T47D (cell line): Measurements from ENCODE around the gene ETV6.
A peak's percentile ranks its signal among the peaks of the same experiment; 100 is the strongest.

ENCODE experiments used
- DNase-seq, 2 experiments: peaks; one replicate each; pipeline versions ENCODE4 v3.0.0 to v3.0.0-alpha.2; 2011 to 2012; ENCODE audit warnings: low read depth in 1 of 2, low spot score in 1 of 2
- JUND ChIP-seq: IDR thresholded peaks from 2 replicates; pipeline ENCODE4 v1.6.1; 2012; ENCODE audit warnings: low read depth
- in situ Hi-C: cut with HindIII; loops from 2 replicates; pipeline ENCODE4 v1.10.0; 2016; ENCODE audit warnings: low sequenced_read_pairs, low pct_unique_long_range_greater_than_20kb

ETV6 gene

DNA sequence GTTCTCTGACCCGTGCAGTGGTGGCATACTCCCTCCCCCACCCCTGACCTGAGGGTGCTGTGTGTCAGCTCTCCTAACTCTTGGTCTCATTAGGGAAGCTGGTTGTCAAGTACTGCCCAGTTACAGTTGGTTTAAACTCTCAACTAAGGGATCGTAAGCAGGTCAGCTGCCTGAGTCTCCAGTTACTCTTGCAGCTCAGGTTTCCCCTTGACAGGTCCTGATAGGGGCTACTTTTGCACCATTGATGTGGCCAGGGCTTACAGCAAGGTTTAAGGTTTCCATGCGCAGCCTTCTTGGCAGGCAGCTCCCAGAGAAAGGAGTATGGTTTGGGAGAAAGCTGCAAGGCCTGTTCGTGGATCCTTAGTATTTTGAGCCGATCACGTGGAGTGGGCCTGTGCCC, 74.5 kb downstream of the ETV6 start:
- in situ Hi-C loops, result no loop called here
- TF ChIP-seq JUND, result no peak
- DNase-seq, result no peak

DNA sequence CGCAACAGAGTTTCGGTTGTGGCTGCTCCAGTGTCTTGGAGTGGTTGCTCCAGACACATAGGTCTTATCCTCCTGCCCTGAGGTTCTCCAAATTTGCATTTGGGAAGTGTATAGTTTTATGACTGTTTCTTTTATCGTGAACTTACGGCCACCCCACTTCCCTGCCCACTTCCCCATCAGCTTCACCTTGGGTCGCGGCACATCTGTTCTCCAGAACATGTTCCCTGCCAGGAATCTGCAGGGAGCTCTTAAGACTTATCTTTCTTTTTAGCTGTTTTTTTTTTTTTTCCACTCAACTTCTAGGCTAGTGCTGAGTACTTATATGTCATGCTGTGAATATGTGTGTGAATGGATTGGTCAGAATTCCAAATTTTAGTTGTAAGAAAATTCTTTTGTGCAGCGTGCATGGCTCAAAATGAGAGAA, 75.4 kb downstream of the ETV6 start:
- DNase-seq, result no peak
- no peak for TF ChIP-seq JUND
- in situ Hi-C loops, result no loop called here

DNA sequence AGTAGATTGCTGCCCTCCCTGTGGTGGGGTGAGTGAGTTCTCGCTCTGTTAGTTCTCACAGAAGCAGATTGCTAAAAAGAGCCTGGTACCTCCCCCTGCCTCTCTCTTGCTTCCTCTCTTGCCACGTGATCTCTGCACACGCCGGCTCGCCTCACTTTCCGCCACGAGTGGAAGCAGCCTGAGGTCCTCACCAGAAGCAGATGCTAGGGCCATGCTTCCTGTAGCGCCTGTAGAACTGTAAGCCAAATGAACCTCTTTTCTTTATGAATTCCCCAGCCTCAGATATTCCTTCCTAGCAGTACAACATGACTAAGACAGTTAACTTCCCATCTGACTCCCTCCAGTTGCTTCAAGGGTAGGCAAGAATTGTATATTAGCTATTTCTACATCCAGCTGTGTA, 76.2 kb downstream of the ETV6 start:
- DNase-seq, result no peak
- in situ Hi-C loops, result no loop called here
- TF ChIP-seq JUND, result no peak

DNA sequence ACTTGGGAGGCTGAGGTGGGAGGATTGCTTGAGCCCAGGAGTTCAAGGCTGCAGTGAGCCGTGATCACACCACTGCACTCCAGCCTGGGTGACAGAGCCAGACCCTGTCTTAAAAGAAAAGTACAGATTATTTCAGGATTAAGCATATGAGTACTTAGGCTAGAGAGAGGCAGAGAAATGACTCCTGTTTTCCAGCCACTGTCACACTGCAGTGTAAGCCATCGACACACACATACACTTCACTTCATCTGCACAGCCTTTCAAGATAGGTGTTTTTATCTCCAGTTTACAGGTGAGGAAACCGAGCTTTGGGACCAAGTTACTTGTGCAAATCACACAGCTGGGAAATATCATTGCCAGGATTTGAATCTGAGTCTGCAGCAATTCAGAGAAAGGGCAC, 77.2 kb downstream of the ETV6 start:
- no peak for DNase-seq
- TF ChIP-seq JUND, result no peak
- in situ Hi-C loops, result no loop called here

DNA sequence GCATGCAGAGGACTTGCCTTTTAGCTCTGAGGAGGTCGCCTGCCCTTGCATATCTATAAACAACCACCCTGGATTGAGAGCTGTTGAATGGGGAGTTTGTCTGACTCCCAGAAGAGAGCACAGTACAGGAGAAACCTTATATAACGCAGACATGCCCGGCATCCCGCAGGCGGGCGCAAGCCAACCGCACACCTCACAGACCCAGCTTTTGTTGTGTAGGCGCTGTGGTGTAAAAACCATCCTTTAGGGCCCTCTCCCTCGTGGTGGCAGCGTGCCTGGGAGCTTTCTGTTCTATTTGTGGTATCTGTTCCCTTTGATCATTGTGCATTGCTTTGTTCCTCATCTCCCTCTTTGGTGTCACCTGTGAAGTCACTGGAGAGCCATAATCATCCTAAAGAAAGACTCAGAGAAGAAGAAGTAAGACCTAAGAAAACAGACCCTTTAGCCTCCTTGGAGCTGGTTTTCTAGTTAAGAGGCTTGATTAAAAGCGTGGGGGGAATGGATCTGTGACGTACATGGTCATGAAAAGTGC, 77.7 kb downstream of the ETV6 start:
- no peak for TF ChIP-seq JUND
- DNase-seq, result no peak
- in situ Hi-C loops, result no loop called here

DNA sequence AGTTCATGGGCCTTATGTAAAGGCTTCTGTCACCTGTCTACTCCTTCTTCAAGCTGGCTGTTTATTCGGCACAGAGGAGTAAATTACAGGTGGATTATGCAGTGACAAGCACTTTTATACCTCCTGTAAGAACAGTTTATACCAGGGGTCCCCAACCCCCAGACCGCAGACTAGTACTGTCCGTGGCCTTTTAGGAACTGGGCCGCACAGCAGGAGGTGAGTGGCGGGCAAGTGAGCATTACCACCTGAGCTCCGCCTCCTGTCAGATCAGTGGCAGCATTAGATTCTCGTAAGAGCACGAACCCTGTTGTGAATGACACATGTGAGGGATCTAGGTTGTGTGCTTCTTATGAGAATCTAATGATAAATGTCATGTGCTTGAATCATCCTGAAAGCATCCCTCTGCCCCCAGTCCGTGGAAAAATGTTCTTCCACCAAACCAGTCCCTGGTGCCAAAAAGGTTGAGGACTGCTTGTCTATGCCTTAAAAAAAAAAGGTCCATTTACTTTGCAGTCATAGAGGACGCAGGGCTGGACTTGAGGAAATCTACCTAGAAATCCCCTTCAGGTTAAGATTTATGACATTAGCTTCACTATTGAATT, 78.8 kb downstream of the ETV6 start:
- DNase-seq, result no peak
- in situ Hi-C loops, result no loop called here
- no peak for TF ChIP-seq JUND

DNA sequence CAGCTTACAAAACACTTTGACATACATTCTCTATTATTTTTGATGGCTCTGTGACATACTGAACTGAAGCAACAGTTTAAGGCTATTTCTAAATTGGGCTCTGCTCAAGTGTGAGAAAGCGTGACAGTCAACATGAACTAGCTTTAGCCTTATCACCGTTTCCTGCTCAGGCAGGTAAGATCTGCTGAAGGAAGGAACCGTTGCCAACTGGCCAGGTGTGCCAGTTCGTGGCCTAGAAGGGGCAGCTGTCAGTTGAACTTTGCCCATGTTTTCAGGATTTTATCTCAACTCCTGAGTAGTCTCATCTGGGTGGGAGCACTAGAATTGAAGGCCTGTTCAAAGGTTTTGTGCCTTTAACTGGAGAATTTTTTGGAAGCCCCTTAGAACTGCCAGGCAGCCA, 79.5 kb downstream of the ETV6 start:
- in situ Hi-C loops, result no loop called here
- no peak for DNase-seq
- TF ChIP-seq JUND, result no peak

DNA sequence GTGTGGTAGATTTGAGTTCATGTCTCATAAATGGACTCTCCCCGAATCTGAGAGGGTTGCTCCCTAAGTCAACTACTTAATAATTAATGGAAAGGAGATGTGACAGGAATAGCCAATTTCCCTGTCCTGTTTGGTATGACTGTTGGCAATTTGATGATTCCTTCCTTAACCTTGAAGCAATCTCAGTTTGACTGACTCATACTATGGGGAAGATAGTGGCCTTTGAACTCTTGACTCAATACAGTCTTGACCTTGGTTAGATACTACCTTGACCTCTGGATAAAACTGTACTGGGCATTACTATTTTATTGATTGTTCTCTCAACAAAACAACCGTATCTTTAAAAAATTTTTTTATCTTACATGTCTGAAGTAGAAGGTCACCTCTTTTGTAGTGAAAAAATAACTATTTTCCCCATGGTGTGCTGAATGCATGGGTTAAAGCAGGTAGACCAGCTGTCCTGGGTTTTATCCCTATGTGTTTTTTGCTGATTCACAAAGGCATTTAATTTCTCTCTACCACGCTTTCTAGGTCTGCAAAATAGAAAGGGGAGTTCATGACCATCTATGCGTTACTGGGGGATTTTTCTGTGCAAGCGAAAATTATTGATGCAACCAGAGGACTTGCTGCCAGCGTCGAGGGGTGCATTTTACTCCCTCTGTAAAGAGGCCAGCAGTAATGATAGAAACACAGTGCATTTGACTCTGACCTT, 80.1 kb downstream of the ETV6 start:
- no peak for DNase-seq
- in situ Hi-C loops, result no loop called here
- no peak for TF ChIP-seq JUND

DNA sequence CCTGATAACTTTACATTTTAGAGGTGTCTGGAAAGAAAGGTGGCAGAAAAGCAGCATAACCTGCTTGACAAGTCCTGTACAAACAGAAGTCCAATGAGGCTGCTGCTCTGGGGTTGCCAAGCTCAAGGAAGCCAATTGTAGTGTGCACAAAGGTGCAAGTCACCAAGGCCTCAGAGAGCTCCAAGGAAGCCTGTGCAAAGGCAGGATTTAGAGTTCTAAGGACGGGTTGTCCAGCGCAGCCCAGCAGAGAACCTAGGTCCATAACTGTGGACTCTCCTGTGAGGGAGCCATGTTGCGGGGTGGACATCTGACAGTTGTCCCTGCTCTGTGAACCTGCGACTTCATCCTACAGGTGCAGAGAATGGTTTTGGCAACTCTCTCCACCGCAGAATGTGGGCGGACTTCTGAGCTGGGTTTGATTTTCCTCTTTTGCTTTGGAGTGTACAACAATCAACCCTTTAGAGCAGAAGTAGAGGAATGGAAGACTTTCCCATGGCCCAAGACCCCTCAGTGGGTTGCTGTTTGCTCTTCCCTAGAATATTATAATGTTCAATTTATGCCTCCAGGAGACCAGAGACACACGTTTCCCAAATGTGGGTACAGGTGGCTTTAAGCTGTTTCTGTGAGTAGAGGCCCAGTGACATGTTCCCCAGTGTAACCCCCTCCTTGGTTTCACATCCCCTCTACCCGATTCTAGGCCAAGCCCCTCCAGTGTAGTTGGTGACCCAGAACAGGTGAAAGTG, 81.0 kb downstream of the ETV6 start:
- TF ChIP-seq JUND, result no peak

DNA sequence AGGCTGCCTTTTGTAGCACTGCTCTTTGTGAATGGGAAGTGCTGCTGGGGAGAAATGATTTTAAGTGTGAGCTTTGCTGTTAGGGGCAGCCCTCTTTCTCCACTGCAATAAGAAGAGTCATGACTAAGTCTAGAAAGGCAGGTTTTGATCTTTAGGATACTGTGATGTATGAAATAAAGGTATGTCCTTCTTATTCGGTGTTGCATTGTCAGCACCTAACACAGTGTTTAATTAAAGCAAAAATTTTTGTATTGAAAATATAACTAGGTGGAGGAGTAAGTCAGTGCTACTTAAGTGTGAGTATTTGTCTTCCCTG, 81.5 kb downstream of the ETV6 start:
- DNase-seq, result no peak

More for the DNA sequence above, 81.0 kb downstream of the ETV6 start:
- peak; percentile 3 to 84 for DNase-seq
- in situ Hi-C loops, result no loop called here

DNA sequence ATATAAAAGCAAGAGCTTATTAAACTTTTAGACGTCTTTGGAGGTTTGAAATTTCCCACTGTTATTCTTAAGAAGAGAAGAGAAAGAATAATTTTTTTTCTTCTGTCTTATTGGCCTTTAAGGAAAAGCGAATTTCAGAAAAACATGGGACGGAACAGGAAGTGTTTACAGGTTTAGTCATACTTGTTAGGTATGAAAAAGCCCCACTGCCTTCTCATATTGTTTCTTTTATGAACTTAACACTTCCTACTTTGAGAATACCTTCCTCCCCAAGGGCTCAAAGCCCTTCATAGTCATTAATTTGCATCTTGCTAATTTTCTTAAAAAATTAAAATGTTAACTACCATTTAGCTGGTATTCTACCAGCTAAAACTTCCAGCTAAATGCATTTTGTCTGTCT, 82.0 kb downstream of the ETV6 start:
- no peak for DNase-seq
- TF ChIP-seq JUND, result no peak
- in situ Hi-C loops, result no loop called here

More for the DNA sequence above, 81.5 kb downstream of the ETV6 start:
- no peak for TF ChIP-seq JUND
- in situ Hi-C loops, result no loop called here

DNA sequence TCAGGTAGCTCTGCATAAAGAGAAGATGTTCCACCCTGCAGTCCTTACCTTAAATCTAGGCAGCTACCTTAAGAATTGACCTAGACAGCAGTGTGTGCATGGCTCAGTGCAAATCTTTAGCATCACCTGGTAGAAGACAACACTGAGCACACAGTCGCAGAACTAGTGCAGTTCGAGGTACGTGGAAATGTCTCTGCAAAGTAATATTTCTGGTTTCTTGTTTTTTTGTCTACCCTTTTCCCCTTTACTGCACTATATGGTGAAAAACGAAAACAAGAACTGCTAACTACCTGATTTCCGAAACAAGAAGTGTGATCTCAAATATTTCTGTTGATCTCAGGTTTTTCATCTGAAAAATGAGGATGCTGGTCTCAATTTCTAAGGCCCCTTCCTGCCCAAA, 82.5 kb downstream of the ETV6 start:
- in situ Hi-C loops, result no loop called here
- TF ChIP-seq JUND, result no peak

DNA sequence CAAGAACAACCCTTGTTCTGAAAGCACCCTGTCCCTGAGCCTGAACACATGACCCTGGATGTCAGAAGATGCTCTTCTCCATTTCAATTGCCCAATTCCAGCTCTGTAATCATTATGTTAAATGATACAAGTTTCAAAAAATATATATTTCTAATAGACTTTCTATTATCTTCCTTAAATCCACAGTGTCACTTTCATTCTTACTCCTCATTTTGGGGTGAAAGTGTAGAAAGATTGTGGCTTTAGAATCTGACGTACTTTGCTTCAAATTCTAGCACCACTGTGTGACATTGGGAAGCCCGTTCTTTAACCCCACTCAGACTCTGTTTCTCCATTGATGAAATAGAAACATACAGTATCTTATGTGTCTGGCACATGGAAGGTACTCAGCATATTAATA, 83.2 kb downstream of the ETV6 start:
- in situ Hi-C loops, result no loop called here
- DNase-seq, result no peak
- no peak for TF ChIP-seq JUND

More for the DNA sequence above, 82.5 kb downstream of the ETV6 start:
- DNase-seq, result no peak
